GM18858 (cell line): ENCODE measurements around the gene ZMIZ1.

Experiments used
- ATAC-seq: cut with Tn5 transposase; IDR thresholded peaks from one replicate; pipeline ENCODE4 v1.9.1; 2021; ENCODE audit not compliant: unreplicated experiment

ZMIZ1 gene

DNA sequence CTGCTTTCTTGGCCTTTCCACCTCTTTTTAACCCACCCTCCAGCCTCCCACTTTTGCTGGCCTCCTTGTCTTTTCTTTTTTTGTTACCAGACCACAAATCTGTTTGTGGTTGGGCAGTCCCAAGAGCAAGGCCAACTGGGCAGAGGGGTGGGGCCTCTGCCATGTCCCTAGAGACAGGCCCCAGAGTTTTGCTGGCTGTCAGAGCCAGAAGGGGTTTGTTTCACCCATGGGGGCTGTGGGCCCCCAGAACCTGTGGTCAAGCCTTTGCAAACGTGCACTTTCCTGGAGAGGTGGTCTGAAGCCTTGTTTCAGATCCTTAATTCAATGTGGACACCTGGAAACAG is 10.3 kb downstream of the ZMIZ1 start:
- ATAC-seq: no peak

DNA sequence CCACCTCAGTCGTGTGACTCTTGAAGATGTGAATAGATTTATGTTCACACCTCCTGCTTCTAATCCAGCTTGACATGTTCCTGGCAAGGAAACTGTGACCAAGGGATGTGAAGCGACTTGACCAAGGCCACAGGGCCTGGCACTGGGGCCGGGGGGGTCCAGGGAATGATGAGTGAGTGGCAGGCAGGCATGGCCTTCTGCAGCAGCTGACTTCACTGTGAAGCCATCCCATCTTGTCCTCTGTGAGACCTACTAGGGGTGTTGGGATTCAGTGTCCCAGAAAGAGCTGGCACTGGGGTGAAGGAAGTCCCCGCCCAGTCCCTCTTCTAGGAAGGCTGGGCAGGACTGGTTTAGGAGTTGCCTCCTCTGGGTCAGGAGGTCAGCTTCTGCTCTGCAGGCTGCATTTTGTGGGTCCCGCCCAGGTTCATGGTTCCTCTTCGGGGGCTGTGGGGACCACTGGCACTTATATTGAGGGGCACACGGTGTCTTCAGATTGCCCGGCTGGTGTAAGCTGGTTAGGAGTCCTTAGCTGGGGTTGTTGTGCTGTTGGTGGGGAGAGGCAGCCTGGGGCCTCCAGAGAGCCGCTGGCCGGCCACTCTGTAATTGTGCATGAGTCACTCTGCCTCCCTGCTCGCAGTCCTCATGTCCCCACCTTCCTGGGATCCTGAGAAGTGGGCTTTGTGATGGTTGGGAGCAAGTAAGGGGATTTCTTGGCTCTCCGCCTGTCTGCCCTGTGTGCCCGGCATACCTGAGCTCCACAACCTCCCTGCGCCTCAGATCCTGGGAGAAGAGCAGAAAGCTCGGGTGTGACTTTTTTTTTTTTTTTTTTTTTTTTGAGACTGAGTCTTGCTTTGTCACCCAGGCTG is 11.0 kb downstream of the ZMIZ1 start:
- ATAC-seq: no peak

DNA sequence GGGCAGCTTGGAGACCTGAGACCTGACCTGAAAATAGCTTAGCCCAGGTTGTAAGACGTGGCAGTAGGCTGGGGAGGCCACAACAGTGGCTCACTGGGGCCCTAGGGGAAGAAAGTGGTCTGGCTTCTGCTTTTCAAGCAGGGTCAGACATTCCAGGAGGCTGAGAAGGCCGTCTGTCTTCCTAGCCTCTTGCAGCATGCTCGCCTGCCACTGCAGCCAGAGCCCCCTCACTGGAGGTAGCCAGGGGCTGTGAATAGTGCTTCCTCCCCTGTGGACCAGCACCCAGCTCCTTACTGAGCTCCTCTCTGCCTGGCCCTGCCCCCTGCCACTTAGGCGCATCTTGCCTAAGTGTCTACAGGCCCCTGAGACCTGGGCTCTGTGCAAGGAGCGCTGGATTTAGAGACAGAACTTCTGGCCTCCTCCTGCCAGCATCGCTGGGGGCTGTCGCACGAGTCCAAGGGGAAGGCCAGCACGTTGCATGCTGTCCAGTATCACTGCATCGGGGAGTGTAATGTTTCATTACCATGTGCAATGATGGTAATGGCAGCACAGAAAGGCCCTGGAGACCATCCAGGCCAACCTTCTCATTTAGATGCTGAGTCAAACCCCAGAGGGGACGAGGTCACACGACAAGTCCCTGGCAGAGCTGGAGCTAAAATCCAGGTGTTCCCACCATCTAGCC is 12.7 kb downstream of the ZMIZ1 start:
- ATAC-seq: no peak

DNA sequence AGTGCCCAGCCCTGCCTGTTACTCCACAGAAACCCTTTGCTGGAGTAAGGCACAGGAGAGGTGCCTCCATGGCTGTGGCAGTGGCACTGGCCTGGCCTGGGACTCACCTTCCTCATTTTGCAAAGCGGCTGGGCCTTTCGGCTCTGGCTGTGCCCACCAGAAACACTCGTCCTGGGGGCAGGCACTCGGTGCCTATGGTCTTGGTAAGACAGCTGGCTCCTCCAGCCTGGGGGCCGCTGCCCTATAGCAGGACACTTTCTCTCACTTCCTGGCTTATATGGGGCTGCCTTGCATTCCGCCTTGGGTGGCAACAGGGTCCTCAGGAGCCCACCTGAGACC is 13.2 kb downstream of the ZMIZ1 start:
- ATAC-seq: no peak

DNA sequence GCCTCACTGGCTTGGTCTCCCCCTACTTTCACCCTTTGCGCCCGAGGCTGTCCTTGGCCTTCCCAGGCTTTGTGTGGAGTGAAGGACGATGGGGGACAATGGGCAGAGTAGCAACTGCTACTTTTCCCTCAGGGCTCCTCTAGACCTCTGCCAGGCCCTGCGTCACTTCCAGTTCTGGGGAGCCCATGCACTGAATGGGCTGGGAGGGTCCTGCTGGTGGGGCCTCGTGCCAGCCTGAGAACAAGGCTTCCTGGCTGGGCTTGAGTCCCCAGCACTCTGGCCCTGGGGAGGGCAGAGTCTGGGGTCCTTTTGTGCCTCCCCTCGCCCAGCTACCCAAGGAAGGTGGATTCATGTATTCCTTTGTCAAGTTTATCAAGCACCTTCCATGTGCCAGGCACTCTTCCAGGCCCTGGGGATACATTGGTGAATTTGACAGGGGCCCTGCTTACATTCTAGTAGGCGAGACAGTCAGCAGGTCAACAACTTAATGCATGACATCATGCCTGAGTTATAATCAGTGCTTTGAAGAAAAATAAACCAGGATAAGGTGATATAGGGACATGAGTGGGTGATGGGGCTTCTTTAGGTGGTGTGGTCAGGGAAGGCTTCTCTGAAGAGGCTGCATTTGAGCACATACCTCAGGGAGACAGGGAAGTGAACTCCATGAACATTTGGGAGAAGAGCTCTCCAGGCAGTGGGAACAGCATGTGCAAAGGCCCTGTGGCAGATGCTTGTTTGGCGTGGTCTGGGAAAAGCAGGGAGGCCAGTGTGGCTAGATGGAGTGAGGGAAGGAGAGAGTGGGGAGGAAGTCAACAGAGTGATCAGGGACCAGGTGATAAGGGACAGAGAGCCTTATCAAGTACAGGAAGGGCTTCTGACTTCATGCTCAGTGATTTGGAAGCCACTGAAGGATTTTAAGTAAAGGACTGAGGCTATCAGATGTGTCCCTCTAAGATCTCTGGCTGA is 14.1 kb downstream of the ZMIZ1 start:
- ATAC-seq: no peak

DNA sequence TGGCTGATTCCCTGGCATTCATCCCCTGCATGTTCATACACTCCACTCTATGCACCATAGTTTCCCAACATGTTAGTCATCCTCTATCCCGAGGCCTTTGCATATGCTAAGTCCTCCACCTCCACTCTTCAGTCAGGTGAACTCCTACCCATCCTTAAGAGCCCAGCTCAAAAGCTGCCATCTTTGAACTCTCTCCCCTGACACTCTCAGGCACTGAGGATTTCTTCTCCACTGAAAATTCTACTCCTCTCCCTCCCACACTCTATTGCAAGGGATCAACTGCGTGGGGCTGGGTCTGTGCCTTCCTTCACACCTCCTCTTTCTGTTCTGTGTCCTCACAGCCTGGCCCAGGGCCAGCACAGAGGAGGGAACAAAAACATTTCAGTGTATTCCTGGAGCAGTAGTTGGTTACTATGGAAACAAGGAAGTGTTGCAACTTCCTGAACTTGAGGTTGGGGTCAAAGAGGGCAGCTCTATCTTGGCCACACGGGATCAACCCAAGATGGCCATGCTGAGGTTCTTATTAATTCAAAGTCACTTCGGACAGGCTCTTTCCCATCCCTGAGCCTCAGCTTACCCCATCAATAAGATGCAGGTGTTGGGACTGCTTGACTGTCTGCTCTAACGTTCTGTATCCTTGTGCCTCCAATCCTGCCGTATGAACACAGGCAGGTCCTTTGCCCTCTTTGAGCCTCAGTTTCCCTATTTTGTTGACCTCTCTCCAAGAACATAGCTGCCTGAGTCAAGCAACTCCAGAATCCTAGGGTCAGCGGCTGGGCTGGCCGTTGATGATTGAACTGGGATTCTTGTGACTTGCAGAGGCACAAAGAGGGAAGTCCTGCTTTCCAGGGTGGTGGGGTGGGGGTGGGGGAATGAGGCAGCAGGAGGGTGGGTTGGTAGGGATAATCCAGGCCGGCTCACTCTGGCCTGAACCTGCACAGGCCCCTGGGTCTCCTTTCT is 15.5 kb downstream of the ZMIZ1 start:
- ATAC-seq: no peak

DNA sequence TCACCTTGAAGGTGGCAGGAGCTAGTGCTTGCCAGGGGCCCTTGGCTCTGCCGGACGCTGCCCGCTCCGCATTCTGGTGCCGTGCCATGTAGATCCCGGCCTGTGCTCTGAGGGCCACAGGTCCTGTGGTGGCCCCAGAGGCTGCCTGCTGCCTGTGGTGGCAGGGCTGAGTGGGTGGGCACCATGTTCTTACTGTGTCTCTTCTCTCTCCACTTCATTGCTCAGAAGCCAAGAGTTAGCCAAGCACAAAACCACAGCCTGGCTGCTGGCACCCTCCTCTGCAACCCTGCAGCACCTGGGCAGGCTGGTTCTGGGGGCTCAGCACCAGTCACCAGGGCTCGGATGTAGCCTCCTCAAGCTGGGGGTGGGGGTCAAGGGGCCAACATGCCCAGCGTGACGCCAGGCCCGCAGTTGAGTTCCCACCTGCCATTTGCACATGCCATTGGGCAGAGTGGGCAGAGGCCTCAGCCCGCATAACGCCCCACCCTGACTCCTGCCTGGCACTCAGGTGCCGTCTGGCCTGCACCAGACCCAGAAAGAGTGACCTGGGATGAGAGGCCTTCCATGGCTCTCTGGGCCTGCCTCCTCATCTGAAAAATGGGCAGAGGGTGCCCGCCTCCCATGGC is 16.3 kb downstream of the ZMIZ1 start:
- no peak for ATAC-seq

DNA sequence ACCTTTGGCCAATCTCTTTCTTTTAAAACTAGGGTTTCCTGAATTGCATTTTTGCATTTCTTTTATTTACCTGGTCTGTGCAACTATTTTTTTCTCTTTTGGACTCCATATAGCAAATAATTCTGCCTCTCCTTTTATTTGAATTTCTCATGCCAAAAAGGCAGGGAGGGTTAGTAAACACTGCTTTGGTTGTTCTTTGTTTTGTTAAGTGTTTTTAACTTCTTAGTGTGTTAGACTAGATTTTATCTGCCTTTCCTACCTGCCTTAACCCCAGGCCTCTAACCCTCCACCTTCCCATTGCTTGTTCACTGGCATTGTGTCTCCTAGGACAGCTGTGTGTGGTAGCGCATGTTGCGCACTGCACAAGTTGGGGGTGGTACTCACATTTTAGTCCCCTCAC is 18.1 kb downstream of the ZMIZ1 start:
- ATAC-seq: no peak

DNA sequence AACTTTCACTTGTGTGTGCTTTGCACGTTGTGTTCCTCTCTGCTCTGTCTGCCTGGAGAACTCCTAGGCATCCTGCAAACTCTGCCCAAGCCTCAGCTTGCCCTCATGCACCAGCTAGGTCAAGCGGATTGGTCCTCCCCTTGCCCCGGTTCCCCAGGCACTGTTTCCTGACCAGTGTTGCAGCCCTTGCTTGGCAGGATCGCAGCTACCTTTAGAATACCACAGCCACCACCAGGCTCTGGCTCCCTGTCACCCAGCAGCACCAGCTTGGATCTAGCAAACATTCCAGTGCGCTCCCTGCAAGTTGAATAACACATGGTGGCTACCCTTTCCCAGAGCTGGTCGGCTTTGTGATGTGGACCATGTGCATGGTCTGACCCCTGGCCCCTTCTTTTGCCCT is 19.0 kb downstream of the ZMIZ1 start:
- no peak for ATAC-seq

DNA sequence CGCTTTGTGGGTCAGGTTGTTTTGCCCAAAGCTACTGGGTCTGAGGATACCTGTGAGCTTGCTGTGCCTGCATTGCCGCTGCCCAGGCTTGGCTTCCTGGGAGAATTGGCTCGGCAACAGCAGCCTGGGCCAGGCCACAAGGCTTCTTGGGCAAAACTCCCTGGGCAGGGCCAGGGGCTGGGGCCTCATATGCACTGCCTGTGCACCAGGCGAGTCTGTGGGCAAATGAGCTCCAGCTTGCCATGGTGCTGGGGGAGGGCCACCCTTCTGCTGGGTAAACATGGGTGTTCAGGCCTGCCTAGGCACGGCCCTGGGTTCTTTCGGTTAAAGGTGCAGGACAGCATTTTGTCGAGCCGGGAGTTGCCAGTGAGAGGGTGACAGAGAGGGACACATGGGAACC is 19.4 kb downstream of the ZMIZ1 start:
- ATAC-seq: no peak

DNA sequence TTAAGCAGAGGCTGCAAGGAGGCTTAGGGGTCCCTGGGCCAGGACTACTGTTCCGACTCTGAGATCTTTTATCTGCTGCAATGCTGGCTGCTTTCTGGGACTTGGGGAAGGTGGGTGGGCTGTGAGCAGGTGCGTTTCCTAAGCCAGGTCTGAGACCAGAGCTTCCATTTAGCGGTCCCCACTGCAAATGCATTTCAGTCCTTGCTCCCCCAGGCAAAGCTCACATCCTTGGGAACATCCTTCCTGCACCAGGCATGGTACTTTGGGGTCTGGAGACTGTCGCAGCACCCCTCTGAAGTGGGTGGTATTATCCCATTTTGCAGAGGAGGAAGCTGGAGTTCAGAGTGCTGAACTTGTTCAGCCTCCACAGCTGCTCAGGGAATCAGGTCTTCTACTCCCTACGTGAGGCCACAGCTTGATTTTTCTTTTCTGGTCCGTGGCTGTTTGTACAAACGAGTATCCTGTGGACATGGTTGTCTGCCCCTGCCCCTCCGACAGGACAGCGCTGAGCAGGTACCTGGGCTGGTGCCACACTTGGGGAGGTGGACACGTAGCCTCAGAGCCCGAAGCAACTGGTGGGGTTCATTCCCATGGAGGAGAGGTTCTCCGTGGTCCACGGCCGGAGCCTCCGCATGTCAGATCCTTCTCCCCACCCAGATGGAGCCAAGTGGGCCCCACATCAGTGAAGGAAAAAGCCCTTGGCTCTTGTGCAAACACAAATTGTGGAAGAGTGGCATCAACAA is 20.0 kb downstream of the ZMIZ1 start:
- ATAC-seq: no peak

DNA sequence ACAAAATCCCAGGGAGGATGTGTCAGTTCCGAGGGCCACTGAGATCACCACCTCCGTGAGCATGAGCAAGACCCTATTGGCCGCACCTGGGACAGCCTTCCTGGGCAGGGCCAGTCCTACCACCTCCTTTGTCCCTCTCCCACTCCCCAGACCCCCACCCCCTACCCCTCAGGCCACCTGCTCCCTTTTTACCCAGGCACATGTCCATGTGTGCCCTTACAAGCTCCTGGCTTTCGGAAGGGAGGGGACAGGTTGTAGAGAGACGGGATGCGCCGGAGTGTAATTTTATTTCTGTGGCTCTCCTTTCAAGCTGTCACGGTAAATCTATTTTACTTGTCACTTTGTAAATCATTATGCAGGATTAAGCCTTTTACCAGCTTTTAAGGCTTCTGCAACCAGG is 20.9 kb downstream of the ZMIZ1 start:
- no peak for ATAC-seq

DNA sequence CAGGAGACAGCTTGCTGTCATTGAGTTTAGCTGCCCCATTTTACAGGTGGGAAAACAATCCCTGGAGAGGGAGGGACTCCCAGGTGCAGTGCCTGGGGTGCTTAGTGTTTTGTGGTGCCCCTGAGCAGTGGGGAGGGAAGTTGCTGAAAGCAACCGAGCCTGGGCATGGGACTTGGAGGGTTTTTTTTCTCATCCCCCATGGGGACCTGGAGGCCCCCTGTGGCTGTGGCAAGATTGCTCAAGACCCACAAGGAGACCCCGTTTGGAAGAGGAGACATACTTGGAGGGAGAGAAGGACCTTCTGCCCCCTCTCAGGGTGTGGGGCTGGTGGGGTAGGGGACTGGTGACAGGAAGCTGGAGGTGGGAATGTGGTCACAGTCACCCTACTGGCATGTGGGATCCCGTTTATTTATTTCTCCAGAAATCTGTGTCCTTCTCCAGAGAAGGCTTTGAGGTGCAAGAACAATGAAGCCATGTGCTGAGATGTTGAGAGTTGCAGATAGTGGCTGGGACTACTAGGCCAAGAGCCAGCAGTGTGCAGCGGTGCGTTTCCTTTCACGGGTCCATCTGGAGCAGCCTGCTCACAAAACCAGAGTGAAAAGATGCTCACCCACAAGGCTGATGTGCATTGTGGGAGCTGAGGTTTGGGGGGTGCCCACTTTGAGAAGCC is 21.5 kb downstream of the ZMIZ1 start:
- peak; percentile 39 for ATAC-seq

DNA sequence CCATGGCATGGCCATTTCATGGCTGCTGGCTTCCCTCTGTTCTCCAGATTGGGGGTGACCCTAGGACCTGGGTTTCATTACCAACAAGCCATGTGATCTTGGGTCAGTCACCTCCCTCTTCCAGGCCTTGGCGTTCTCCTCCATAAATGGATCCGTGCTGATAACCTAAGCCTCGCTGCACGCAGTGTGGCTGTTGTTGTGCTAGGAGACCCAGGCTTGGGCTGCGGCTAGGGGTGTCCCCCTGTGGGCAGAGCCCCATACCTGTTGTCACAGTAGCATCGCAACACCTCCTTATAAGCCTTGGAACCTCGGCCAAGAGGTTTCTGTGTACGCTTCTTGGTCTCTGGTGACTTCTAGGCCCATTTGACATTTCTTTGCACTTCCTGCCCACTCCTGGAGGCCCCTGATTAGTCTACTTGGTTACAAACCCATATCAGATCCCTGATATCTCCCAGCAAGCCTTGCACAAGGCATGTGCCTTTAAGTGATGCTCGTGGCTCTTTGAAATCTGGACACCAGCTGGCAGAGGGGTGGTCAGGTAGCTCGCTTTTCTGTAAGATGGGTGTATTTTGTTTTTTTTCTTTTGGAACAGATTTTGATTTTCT is 23.6 kb downstream of the ZMIZ1 start:
- ATAC-seq: no peak

DNA sequence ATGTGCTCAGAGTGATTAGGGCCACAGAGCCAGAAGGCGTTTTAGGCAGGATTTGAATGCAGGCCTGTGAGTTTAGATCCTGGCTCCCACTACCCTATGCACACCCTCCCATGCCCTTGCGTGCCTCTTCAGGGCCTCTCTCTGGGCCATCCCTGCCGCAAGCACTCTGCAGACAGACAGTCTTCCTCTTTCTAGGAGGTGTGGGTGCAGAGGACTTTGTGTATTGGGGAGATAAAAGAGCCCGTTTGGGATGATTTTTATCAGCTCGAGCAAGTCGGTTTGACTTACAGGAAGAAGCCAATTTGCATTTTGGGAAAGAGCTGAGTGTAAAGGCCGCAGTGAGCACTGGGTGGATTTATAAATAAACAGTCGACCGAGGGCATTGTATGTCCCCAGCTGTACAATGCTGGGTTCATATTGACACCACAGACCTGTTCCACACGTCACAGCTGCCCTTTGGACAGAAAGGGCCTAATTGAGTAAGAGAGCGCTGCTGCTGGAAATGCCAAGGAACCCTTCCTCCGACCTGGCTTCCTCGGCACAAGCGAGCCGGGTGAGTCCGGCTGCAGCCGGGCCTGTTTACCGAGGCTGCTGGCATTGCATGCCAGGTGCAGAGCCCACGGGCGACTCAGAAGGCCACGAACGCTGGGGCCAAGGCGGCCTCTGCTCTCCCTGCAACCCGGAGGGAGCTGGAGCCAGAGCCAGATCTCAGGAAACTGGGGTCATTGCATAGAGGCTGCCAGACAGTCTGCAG is 25.1 kb downstream of the ZMIZ1 start:
- ATAC-seq: no peak

DNA sequence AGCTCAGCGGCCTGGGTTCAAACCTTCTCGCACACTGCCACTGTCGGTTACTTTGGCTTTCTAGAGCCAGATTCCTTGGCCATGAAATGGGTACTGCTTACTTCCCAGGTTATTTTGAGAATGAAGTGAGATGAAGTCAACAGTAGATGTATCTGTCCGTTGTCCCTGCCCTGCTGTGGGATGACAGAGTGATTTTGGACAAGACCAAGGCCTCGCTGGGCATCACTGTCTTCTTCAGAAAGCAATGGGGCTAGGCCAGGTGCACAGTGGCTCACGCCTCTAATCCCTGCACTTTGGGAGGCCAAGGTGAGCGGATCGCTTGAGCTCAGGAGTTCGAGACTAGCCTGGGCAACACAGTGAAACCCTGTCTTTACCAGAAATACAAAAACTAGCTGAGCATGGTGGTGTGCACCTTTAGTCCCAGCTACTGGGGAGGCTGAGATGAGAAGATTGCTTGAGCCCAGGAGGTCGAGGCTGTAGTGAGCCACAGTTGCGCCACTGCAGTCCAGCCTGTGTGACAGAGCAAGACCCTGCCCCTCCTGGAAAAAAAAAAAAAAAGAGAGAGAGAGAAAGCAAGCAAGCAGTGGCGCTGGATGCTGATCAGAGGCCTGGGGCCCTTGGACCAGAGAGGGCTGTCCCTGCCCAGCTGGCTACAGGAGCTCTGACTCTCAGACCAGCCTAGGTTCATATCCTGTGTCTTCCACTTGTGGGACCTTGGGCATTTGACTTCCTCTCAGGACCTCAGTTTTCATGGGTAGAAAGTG is 25.8 kb downstream of the ZMIZ1 start:
- ATAC-seq: no peak

DNA sequence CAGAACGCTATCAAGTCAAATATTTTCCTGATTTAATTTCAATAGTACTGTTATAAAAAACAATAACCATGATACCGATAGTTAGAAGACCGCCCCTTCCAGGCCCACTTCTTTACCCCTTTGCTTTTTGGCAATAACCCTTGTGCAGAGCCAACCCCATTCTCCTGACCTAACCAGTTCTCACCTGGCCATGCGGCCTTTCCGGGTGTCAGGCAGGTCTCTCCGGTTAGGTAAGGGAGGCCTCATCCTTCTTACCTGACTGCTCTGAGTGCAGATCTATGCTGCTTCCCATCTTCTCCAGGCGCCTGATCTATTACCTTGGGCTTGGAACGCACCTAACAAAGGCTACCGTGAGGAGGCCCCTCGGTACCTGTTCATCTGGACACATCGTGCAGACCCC is 26.6 kb downstream of the ZMIZ1 start:
- ATAC-seq: no peak
